ENCODE data around the gene MYO10.

The MYO10 gene

DNA sequence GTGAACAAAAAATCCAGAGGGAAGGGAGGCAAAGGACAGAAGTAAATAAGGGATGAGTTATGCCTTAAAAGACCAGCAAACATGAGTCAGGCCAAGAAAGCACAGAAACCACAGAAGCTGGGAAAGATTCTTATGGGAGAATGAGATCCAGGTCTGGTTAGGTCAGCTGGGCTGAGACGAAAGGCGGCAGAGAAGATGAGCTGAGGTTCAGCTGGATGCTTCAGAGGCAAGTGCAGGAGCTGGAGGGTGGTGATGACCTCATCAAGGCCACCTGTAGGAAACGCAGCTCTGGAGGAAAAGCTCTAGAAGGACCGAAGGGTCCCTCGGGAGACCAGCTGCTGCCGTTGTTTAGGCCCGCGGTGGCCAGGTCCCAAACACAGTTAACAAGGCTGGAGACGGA, 152.0 kb downstream of the MYO10 start:
- H2AFZ ChIP-seq (ENCODE audit: low read depth, low read length): peak overlapping the region; percentile 58; the same call in 1 of the 2 replicates
- H3K4me1 ChIP-seq (ENCODE audit: low read length): peaks cover 72% of the 10 kb centered on the region
- H3K4me3 ChIP-seq (ENCODE audit: low read length): peak overlapping the region; percentile 70
- no peaks in the 10 kb centered on the region for H3K9me3 ChIP-seq (ENCODE audit: insufficient read depth, low read length)
- H3K4me2 ChIP-seq (ENCODE audit: low read length): peak overlapping the region; percentile 91
- TF ChIP-seq, protein P1, sequence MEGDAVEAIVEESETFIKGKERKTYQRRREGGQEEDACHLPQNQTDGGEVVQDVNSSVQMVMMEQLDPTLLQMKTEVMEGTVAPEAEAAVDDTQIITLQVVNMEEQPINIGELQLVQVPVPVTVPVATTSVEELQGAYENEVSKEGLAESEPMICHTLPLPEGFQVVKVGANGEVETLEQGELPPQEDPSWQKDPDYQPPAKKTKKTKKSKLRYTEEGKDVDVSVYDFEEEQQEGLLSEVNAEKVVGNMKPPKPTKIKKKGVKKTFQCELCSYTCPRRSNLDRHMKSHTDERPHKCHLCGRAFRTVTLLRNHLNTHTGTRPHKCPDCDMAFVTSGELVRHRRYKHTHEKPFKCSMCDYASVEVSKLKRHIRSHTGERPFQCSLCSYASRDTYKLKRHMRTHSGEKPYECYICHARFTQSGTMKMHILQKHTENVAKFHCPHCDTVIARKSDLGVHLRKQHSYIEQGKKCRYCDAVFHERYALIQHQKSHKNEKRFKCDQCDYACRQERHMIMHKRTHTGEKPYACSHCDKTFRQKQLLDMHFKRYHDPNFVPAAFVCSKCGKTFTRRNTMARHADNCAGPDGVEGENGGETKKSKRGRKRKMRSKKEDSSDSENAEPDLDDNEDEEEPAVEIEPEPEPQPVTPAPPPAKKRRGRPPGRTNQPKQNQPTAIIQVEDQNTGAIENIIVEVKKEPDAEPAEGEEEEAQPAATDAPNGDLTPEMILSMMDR (IDR thresholded peaks at IDR 0.05; ENCODE audit: low read depth, low read length): no peak
- TF ChIP-seq EZH2phosphoT487 (IDR thresholded peaks at IDR 0.05; ENCODE audit: low read depth): no peak
- H3K27ac ChIP-seq (ENCODE audit: low read length): peak overlapping the region; percentile 100
- H3K36me3 ChIP-seq (replicated peaks; ENCODE audit: low read depth, low read length): no peaks in the 10 kb centered on the region
- no peaks in the 10 kb centered on the region for H3K27me3 ChIP-seq (ENCODE audit: low read depth, low read length)
- no peaks in the 10 kb centered on the region for H4K20me1 ChIP-seq (ENCODE audit: insufficient read depth, low read length)
- H3K9ac ChIP-seq (ENCODE audit: low read length): peak overlapping the region; percentile 92
- no peaks in the 10 kb centered on the region for H3K79me2 ChIP-seq (ENCODE audit: low read length)

DNA sequence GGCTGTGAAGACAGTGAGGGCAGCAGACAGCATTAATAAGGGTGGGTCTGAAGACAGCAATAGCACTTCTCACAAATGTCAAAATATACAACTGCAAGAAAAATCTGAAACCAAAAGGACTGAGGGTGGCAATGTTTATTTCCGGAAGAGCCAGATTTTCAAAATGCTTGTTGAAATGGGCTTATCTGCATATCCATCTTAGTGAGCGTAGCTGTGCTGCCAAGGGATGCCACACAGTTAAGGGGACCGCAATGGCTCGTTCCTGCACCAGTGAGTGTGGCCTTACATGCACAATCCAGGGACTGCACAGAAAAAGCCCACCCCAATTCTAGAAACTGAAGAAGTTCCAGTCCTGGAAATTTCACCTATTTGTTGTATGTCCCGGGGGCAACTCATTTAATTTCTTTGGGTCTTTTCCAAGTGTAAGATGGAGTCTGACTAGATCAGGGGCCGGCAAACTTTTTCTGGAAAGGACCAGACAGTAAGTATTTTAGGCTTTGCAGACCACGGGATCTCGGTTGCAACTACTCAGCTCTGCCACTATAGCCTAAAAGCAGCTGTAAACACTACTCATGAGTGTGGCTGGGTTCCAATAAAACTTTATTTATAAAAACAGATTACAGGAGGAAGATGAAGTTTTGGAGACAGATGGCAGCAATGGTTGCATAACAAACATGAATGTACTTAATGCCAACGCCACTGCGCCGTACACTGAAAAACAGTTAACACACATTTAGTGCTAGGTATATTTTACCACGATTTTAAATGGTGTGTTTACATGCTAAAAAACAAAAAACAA, 154.1 kb downstream of the MYO10 start:
- H3K27ac ChIP-seq (ENCODE audit: low read length): no peak overlapping the region
- no peak overlapping the region for H2AFZ ChIP-seq (ENCODE audit: low read depth, low read length)
- H3K9me3 ChIP-seq (ENCODE audit: insufficient read depth, low read length): no peaks in the 10 kb centered on the region
- H3K9ac ChIP-seq (ENCODE audit: low read length): no peak overlapping the region
- H3K79me2 ChIP-seq (ENCODE audit: low read length): no peaks in the 10 kb centered on the region
- no peaks in the 10 kb centered on the region for H4K20me1 ChIP-seq (ENCODE audit: insufficient read depth, low read length)
- TF ChIP-seq, protein P1 (IDR thresholded peaks at IDR 0.05; ENCODE audit: low read depth, low read length): no peak
- no peak for TF ChIP-seq EZH2phosphoT487 (IDR thresholded peaks at IDR 0.05; ENCODE audit: low read depth)
- no peaks in the 10 kb centered on the region for H3K36me3 ChIP-seq (replicated peaks; ENCODE audit: low read depth, low read length)
- H3K27me3 ChIP-seq (ENCODE audit: low read depth, low read length): no peaks in the 10 kb centered on the region
- H3K4me3 ChIP-seq (ENCODE audit: low read length): no peak overlapping the region
- peaks cover 54% of the 10 kb centered on the region for H3K4me1 ChIP-seq (ENCODE audit: low read length)
- H3K4me2 ChIP-seq (ENCODE audit: low read length): no peak overlapping the region

DNA sequence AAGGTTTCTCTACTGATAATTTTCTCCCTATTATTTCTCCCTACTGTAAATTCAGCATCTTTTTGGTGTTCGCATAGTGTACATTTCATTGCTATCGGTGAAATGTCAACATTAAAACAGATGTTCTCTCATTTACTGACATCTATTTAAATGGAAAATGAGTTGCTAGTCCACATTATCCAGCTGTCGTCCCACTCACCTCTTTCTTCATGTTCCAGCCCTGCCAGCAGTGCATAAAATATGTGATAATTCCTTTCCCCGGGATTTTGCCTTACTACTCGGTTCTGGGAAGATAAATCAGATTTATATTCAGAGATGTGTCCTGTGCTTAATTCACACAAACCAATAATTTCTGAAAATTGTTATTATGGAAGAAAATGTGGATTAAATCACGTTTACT, 155.8 kb downstream of the MYO10 start:
- no peak overlapping the region for H3K9ac ChIP-seq (ENCODE audit: low read length)
- H3K27ac ChIP-seq (ENCODE audit: low read length): no peak overlapping the region
- no peaks in the 10 kb centered on the region for H3K36me3 ChIP-seq (replicated peaks; ENCODE audit: low read depth, low read length)
- no peaks in the 10 kb centered on the region for H3K9me3 ChIP-seq (ENCODE audit: insufficient read depth, low read length)
- H3K79me2 ChIP-seq (ENCODE audit: low read length): no peaks in the 10 kb centered on the region
- no peak overlapping the region for H2AFZ ChIP-seq (ENCODE audit: low read depth, low read length)
- H3K4me2 ChIP-seq (ENCODE audit: low read length): no peak overlapping the region
- TF ChIP-seq, protein P1 (IDR thresholded peaks at IDR 0.05; ENCODE audit: low read depth, low read length): no peak
- TF ChIP-seq EZH2phosphoT487 (IDR thresholded peaks at IDR 0.05; ENCODE audit: low read depth): no peak
- H3K4me3 ChIP-seq (ENCODE audit: low read length): no peak overlapping the region
- no peaks in the 10 kb centered on the region for H4K20me1 ChIP-seq (ENCODE audit: insufficient read depth, low read length)
- H3K27me3 ChIP-seq (ENCODE audit: low read depth, low read length): no peaks in the 10 kb centered on the region
- H3K4me1 ChIP-seq (ENCODE audit: low read length): peaks cover 44% of the 10 kb centered on the region

DNA sequence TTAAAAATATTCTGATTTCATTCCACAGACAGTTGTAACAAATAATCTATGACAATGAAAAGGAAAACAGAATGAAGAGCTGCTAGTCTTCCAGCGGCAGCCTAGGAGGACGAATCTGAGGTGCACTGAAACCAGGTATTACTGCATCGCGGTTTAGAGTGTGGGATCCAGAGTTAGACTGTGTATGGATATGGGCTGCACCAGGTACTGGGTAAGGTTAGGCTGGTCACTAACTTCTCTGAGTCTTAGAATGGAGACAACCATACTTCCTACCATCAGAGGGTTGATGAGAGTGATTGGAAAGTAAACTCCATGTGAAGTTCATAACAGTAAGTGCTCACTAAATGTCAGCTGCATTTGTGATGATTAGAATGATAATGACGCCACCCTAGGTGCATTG, 158.7 kb downstream of the MYO10 start:
- Histone ChIP-seq H3K36me3 (replicated peaks; ENCODE audit: low read depth, low read length) (no peaks in the 10 kb centered on the region), H3K4me2 (ENCODE audit: low read length) (no peak overlapping the region), H3K4me3 (ENCODE audit: low read length) (no peak overlapping the region), H3K9me3 (ENCODE audit: insufficient read depth, low read length) (no peaks in the 10 kb centered on the region), H3K9ac (ENCODE audit: low read length) (no peak overlapping the region), H2AFZ (ENCODE audit: low read depth, low read length) (no peak overlapping the region), H3K27me3 (ENCODE audit: low read depth, low read length) (no peaks in the 10 kb centered on the region), H3K79me2 (ENCODE audit: low read length) (no peaks in the 10 kb centered on the region), H4K20me1 (ENCODE audit: insufficient read depth, low read length) (no peaks in the 10 kb centered on the region), H3K27ac (ENCODE audit: low read length) (no peak overlapping the region), H3K4me1 (ENCODE audit: low read length) (peaks cover 20% of the 10 kb centered on the region; the same call in 1 of the 2 replicates)
- no peak for TF ChIP-seq EZH2phosphoT487 (IDR thresholded peaks at IDR 0.05; ENCODE audit: low read depth)
- TF ChIP-seq, protein P1 (IDR thresholded peaks at IDR 0.05; ENCODE audit: low read depth, low read length): no peak

All from OCI-LY3 (cell line).